Jurkat, Clone E6-1 (cell line): ENCODE measurements around the gene CTDSP2.
"Not testable (repeated sequence)": the region's sequence is repeated elsewhere in the genome, so short reads cannot be mapped to it uniquely, and the experiment has no call there.

ENCODE experiments used
- DNase-seq: peaks from one replicate; pipeline ENCODE4 v3.0.0-alpha.2; 2011; ENCODE audit warnings: low read depth, low spot score
- H3K4me3 ChIP-seq: 2 replicates; pipeline ENCODE4 v1.5.1; 2011; ENCODE audit warnings: mild to moderate bottlenecking, low read length, control low read depth, moderate library complexity

CTDSP2 gene

DNA sequence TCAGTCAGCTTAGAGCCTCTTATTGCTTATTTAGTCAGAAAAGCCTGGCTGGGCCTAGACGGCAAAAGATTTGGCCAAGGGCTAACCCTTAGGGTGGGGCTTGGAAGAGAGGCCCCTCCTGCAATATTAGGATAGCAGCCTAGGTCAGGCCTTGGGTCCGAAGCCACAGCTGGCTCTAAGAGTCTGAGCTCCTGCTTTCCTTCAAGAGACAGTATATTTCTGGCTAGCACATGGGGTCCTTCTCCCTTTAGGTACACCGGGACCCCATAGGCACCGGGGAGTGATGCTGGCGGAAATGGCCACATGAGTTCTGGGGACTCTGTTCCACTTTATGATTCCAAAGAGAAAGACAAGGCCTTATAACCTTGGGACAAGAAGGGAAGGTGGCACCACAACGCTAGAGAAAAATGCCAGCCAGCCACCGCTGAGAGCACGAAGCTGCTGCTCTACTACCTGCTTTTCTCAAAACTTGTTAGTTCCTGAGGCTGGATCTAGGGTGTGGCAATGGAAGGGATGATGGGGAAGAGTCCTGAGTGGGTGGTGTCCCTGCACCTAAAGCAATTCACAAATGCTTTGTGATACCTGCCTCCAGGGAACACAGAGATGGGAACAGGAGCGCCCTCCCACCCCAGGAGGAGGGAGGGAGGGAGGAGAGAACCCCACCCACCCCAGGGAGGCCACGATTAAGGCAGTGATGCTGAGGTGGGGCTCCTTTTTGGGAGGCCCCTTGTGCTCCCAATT is 24.9 kb downstream of the CTDSP2 start:
- no peak for DNase-seq
- no peak overlapping the region for H3K4me3 ChIP-seq

- not testable (repeated sequence) for H3K4me3 ChIP-seq, DNase-seq
Measured at GRCh38 chr12:57821015-57821414, 25.5 kb downstream of the CTDSP2 start.

- DNase-seq, H3K4me3 ChIP-seq: not testable (repeated sequence)
Measured at GRCh38 chr12:57820119-57820518, 26.4 kb downstream of the CTDSP2 start.

DNA sequence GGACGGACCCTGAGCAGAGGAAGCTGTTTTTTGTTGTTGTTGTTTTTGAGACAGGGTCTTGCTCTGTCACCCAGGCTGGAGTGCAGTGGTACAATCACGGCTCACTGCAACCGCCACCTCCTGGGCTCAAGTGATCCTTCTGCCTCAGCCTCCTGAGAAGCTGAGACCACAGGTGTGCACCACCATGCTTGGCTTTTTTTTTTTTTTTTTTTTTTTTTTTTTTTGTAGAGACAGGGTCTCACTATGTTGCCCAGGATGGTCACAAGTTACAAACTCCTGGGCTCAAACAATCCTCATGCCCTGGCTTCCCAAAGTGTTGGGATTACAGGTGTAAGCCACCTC is 28.6 kb downstream of the CTDSP2 start:
- DNase-seq, H3K4me3 ChIP-seq: not testable (repeated sequence)

DNA sequence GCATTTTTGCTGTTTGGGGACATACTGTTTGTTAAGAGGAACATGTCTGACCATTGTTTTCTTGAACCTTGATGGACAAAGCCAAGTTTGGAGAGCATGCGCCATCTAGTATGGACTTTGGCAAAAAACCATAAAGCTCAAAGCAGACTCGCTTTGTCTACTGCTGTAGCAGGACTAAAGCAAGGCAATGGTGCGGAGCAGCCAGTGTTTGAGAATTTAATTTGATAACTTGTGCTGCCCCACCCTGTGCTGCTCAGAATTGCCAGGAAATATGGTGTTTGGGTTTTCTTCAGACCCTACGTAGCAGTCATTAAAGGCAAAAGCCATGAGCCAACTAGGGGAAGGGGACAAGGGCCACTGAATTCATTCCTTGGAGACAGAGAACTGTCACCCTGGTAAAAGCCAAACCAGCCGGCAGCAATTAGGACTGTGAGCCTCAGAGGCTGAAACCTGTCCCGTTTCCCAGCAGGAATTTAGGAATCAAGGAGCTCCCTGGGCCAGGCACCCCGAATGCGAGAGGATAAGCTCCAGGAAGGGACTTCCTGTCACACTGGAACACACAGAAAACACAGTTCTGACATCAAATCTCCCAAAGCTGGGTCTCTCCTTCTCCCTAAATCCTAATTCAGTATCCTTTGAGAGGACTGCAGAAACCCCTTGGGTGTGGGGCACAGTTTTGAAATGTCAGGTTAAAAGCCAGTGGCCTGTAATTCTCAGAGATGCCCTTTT is 29.1 kb downstream of the CTDSP2 start:
- no peak for DNase-seq
- no peak overlapping the region for H3K4me3 ChIP-seq

DNA sequence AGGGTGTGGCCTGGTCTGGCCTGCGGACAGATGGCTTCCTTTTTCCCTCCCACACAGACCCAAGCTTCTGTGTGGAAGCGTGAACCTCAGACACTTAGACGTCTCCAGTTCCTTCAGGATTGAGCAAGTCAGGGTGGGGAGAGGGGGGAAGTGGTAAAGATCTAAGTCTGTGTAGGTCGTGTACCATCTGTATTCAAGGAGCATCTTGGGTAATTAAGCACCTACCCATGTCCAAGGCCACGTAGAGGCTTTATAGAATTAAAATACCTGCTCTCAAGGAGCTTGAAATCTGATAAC is 29.7 kb downstream of the CTDSP2 start:
- H3K4me3 ChIP-seq, result no peak overlapping the region
- DNase-seq, result no peak

DNA sequence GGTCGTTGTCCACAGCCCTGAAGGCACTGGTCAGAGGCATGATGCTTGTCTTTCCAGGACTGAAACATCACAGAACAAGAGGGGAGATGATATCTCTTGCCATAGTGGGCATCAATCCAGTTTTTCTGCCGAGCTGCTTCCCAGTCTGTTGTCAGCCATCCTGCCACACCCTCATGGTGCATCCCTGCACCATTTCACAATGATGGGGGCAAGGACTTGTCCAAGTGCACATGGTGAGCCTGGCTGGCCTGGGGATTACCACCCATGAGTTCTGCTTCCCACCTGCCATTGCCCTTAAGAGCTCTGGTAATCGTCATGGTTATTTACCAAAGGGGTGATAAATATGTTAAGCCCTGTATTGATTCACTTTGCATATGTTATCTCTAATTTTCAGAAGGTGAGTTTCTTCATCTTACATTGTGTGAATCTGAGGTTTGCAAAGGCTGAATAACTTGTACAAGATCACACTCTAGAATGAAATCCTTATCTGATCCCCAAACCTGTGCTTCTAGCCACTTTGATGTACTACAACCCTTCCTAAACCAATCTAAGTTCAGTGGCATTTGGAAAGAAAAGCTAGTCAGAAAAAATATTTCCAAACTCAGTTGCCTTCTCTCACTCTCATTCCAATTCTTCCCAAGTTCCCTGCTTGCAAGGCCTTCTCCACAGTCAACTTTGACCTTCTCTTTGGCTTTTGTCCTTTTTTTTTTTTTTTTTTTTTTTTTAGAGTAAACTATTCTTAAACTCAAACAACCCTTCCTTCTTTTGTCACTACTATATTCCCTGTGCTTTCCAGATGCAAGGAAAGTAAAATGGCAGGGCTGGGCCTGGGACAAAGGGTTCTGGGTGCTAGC is 30.3 kb downstream of the CTDSP2 start:
- DNase-seq, result no peak
- H3K4me3 ChIP-seq, result no peak overlapping the region

DNA sequence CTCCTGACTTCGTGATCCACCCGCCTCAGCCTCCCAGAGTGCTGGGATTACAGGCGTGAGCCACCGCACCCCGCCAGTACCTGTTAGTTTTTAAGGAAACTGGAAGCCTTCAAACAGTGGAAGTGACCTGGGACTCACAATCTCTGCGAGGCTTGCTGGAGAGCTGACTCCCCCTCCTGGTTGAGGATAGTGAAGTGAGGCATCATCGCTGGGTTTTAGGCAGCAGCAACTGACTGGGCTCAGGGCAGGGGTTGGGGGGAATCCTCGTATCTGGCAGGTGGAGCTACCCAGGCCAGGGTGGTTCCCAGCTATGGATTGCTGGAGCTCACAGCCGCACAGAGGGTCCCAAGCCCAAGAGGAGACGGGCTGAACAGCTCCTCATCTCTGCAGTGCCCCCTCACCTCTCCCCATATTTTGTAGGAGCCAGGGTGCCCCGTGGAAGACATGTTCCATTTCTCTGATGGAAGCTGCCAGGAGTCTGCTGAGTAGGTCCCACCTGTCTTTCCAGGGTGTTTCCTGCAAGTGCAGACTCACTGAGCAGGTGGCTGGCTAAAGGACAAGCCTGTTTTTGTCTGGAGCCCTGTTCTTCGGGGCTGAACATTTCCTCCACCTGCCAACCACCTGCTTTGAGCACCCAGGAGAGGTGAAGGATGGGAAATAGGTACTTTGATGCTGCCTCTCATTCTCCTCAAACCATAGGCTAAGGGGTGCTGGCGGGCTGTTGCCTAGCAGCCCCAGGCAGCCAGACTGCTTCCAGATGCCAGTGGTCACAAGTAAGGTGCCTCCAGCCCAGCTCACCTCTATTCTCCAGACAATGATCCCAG is 31.1 kb downstream of the CTDSP2 start:
- no peak overlapping the region for H3K4me3 ChIP-seq
- no peak for DNase-seq

- DNase-seq, result no peak
- H3K4me3 ChIP-seq, result no peak overlapping the region
Measured at GRCh38 chr12:57813971-57814772, 32.4 kb downstream of the CTDSP2 start.

- H3K4me3 ChIP-seq, result no peak overlapping the region
- DNase-seq, result no peak
Measured at GRCh38 chr12:57813111-57813970, 33.2 kb downstream of the CTDSP2 start.

GRCh38 chr12:57811028-57811755 is 35.3 kb downstream of the CTDSP2 start:
- DNase-seq, result no peak
- H3K4me3 ChIP-seq, result no peak overlapping the region

- no peak overlapping the region for H3K4me3 ChIP-seq
- DNase-seq, result no peak
Measured at GRCh38 chr12:57810450-57810849, 36.1 kb downstream of the CTDSP2 start.

GRCh38 chr12:57809425-57809824 is 37.1 kb downstream of the CTDSP2 start:
- H3K4me3 ChIP-seq, result no peak overlapping the region
- no peak for DNase-seq

DNA sequence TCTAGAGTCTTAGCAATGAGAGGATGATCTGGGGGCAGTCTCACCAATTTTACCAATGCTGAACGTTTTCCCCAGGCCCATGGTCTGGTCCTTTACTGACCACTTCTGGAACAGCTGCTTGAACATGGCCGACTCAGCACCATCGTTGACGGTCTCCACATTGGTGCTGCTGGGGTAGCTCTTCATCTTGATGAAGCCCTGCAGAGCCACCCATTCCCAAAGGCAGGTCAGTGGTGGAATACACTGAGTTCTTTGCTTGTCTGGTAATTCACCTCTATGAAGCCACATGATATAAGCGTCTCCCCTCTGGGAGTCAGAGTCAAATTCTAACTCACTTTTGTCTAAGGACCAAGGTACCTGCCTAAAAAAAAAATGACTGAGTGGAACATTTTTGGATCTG is 38.2 kb downstream of the CTDSP2 start:
- no peak for DNase-seq
- no peak overlapping the region for H3K4me3 ChIP-seq

DNA sequence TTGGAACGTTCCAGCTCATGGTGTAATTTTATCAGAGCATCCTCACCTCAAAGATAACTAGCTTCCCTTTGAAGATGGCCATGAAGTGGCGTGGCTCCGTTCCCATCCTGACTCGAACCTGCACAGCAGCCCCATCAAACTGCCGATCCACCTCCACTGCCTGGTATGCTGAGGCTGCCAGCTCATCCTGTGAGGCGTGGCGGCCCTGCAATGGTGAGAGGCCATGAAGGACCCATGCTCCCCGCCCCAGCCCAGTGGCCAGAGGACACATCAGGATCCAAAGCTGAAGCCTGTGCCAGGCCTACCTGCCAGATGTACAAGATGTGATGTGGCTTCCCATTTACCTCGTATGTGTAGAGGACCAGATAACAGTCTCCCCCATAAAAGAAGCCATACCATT is 39.2 kb downstream of the CTDSP2 start:
- no peak overlapping the region for H3K4me3 ChIP-seq
- no peak for DNase-seq

DNA sequence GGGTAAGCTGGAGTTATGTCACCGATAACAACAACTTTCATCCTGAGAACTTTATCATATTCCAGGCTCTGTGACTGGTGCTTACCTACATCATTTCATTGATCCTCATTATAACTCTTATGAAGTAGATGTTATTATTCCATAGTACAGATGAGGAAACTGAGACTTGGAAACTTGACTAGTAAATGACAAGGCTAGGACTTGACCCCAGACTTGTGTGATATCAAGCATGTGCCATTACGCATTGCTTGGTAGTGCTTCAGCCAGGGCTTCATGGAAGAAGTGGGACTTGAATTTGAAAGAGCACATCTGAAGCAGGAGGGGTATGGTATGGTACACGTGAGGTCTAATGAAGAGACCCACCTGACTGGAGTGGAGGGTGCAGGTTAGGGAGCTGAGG is 39.9 kb downstream of the CTDSP2 start:
- DNase-seq, result no peak
- H3K4me3 ChIP-seq, result no peak overlapping the region

DNA sequence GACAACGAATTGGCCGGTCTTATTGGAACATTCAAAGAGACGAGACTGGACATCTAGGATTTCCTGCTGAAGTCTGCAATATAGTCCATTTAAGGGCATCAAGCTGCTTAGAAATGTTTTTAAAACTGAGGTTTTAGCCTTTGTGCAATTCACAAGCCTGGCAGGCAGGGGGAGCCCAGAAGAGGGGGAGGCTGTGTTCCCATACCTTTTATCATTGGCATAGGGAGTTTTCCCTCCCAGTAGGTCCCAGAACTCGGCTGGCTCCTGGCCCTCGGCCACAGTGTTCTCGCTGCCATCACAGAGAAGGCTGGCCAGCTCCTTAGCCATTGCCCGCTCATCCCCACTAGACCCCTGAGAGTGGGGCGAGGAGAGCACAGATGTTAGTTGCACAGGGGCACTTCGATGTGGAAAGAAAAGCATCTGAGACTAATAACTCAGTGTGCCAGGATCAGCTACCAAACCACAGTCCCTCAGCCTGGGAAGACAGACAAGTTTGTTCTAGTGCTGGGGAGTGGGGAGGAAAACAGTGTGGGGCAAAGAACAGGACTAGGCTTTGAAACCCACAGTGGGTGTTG is 43.1 kb downstream of the CTDSP2 start:
- no peak overlapping the region for H3K4me3 ChIP-seq

More for the DNA sequence above, 43.1 kb downstream of the CTDSP2 start:
- DNase-seq, result no peak
